Measurements from ENCODE around the gene CYBC1.

CYBC1 gene

GRCh38 chr17:82447876-82448275 lies 2.7 kb downstream of the CYBC1 start:
- no peak for DNase-seq (ENCODE audit: low spot score)

DNA sequence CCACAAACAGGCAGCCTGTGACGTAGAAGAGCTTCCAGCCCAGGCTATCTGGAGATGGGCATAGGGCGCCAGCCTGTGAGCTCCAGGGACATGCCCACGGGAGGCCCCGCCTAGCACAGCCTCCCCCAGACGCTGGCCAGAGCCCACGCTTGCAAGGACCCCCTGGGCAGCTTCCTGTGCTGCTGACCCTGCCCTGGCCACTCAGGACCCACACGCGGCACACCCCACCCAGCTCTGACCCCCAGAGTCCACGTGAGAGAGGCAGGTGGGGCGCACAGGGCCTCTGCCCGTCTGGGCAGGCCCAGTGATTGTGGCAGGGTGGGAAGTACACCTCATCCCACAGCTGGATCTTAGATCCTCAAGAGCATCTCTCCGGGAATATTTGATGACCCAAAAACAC lies 3.9 kb downstream of the CYBC1 start:
- no peak for DNase-seq (ENCODE audit: low spot score)

DNA sequence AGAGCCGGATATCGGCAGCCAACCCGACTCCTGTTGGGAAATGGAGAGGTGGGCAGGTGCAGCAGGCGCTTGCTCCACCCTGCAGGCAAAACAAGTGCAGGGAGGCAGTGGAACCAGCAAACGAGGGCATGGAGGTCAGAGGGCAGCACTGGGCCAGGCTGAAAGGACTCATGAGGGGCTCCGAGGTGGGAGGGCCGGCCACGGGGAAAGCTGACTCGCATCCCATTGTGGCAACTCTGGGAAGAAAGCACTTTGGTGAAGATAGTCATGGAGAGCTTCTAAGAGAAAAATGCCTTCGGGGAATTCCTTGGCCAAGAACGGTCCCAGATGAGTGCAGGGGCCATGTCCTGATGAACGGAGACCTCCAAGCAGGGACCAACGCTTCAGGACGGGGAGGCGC lies 4.4 kb downstream of the CYBC1 start:
- DNase-seq (ENCODE audit: low spot score), result no peak

DNA sequence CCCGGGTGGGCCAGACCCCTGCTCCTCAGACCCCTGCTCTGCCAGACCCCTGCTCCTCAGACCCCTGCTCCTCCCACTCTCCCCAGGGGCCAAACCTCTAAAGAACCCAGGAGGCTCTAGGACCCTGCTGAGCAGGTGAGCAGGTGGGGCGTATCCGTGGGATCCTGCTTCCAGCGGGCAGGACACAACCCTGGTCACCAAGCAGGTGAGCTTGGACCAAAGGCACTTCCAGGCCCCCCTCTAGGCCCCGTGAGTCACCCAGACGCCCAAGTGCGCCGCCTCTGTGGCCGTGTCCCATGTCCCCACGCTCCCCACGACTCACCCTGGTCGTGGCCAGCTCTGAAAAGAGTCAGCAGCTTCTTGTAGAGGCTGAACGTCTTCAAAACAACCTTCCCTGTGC lies 5.0 kb downstream of the CYBC1 start:
- DNase-seq (ENCODE audit: low spot score), result no peak

DNA sequence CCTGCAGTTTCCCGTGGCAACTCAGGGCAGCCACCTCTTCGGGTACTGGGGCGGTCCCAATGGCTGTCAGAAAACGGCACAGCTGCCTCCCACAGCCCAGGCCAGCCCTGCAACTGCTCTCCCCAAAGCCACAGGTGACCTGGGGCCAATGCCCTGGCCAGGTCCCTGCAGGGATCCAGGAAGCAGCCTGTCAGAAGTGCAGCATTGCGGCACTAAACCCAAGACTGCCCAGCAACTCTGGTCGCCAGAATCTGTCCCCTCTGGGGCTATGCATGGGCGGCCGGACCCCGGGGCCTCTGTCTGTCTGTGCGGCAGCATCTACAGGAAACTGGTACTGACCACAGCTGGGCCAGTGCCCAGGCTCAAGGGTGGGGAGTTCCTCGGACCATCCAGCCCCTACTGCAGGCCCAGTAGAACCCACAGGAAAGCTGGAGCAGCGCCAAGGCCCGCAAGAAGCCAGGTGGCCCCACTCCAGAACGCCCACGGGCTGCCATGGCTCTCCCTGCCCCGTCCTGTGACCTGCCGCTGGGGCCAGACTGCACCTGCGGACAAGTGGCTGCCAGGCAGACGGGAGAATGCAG lies 5.5 kb downstream of the CYBC1 start:
- DNase-seq (ENCODE audit: low spot score), result no peak

DNA sequence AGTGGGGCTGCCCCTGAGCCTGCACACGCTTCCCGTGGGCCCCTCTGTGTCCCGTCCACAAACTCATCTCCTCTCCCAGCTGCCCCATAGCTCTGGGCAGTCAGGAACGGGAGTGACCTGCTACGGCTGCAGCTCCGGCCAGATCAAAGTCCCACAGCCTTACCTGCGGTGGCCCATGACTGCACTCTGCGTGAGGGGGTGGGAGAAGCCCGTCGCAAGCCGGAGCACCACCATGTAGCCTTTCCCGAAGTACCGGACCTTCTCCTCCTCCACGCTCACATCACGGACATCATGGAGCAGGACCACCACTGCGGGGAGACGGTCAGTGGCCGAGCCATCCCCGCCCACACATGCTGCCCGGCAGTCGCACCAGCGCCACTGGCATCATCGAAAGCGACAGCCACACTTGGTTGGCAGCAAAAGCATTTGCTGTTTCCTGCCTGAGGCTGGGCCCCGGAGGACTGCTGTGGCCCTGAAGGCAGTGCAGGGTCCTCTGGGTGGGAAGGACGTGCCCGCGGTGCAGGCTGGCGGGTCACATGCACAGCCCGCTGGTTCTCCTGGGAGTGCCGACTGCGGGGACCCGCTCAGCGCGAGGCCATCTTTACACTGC lies 6.2 kb downstream of the CYBC1 start:
- no peak for DNase-seq (ENCODE audit: low spot score)

DNA sequence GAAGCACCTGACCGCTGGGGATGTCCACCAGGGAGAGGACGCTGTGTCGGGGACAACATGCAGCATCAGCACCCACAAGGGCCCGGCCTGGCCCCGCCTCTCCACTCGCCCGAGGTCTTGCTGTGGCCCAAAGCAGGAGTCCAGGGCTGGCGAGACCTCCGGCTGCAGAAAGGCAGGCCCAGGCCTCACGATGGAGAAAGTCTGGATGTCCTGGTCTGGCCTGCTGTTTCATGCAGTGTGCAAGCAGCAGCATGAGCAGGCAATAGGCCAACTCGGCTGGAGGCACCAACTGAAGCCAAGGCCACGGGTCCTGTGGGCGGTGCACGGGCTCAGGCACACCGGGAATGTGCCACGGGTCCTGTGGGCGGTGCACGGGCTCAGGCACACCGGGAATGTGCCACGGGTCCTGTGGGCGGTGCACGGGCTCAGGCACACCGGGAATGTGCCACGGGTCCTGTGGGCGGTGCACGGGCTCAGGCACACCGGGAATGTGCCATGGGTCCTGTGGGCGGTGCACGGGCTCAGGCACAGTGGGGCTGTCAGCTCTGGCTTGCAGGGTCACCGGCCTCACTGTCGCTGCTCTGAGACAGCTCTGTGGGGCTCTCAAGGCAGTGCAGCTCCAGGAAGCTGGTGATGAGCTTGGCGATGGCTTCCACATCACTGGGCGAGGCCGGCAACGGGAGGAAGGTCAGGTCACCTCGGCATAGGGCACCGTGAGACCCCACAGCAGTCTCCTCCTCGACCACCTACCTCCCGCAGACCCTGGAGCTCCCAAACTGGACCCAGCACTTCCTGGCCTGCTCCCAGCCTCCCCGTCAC lies 6.9 kb downstream of the CYBC1 start:
- DNase-seq (ENCODE audit: low spot score), result no peak

- no peak for DNase-seq (ENCODE audit: low spot score)
Observed at GRCh38 chr17:82442643-82443464, 7.7 kb downstream of the CYBC1 start.

DNA sequence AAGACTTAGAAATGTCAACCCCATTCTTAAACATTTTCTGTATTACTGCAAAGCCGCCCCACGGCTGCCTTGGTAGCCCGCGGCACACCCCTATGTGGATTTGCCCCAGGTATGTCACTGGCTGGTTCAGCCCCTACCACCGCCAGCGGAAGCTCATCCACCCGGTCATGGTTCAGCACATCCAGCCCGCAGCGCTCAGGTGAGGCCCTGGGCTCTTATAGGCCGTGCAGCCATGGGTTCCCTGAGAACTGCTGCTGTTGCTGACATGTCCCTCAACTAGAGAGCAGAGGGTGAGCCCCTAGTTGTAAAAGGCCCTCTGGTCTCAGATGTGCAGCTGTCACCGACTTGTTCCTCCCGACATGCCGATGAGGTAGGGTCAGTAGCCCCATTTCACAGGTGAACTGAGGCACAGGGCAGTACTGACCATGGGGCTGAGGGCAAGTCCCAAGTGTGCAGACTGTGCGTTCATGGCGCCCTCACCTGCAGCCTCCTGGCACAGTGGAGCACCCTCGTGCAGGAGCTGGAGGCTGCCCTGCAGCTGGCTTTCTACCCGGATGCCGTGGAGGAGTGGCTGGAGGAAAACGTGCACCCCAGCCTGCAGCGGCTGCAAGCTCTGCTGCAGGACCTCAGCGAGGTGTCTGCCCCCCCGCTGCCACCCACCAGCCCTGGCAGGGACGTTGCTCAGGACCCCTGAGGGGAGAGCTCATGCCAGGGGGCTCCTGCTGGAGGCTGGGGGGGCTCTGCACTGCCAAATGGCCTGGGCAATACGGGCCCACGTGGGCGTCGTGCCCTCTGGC lies 8.7 kb downstream of the CYBC1 start:
- no peak for DNase-seq (ENCODE audit: low spot score)

DNA sequence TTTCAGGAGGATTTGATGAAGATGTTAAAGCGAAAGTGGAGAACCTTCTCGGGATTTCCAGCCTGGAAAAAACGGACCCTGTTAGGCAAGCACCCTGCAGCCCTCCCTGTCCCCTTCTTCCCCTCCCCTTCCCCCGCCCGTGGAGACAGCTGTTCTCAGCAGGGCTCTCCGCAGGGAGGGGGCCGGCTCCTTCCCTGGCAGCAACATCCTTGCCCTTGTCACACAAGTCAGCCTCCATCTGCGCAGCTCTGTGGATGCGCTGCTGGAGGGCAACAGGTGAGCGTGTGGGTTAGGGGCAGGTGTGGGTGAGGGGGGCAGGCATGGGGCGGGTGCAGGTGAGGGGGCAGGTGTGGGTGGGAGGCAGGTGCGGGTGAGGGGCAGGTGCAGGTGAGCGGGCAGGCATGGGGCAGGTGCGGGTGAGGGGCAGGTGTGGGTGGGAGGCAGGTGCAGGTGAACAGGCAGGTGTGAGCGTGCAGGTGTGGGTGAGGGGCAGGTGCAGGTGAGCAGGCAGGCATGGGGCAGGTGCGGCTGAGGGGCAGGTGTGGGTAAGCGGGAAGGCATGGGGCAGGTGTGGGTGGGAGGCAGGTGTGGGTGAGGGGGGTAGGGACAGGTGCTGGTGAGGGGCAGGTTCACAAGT lies 9.4 kb downstream of the CYBC1 start:
- DNase-seq (ENCODE audit: low spot score), result no peak

DNA sequence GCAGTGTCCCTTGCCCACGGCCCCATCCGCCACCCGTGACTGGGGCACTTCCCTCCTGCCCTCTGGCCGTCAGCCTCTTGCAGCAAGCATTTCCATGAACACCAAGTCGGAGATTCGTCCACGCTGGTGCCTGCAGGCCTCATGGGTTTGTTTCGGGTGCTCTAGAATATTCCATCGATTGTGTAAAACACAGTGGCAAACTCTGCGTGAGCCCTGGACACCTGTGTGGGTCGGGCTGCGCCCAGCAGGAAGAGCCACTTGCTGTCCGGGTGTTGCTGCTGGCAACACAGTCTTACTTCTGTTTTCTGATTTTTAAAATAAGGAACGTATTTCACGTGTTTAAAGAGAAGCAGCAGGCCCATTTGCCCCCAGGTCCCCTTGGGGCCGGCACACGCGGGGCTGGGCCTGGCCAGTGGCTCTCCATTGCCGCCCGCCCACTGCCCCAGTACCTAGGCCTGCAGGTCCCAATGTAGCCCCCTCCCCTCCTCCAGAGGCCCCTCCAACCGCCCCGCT lies 10.0 kb downstream of the CYBC1 start:
- DNase-seq (ENCODE audit: low spot score), result no peak

DNA sequence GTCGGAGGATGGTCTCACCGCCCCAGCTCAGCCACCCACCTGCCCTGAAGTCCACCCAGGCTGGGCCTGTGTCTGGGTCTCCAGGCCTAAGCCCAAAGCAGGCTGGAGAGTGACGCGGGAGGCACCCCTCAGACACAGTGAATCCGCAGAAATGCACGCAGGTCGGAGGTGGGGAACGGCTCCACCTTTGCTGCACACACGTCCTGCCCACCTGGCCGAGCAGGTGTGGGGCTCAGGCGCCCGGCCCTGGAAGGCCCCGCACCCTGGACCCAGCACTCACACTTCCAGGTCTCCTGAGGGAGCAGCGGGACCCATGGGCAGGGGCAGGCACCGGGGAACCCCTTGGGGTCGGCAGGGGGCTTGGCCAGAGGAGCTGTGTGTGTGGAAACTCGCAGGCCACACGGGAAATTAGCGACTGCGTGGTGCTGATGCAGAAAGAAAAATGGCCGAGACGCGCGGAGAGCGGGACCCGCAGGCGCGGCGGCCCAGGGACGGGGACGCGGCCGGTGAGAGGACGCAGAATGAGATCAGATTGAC lies 10.7 kb downstream of the CYBC1 start:
- no peak for DNase-seq (ENCODE audit: low spot score)

DNA sequence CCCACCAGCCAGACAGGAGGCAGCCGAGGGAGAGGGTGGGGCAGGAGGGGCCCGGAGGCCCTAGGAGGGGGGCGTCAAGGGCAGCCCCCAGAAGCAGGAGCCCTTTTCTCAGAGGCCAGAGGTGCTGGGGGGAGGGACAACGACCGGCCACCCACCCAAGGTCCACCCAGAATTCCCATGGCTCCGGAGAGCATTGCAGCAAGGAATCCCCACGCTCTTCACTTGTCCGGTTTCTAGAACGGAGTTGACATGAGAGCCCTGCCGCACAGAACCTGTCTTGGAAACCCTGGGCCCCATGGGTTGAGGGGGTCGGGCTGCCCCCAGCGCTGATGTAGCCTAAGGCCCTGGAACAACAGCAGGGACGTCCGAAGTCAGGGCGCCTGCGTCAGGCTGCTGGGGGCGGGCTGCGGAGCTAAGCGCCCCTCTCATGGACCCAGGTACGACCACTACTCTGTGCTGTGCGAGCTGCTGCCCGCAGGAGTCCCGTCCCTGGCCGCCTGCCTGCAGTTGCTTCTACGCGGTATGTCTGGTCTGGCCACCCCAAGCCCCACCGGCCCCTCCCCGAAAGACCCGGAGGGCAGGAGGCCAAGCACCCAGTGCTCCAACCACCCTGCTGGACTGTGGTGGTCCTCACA lies 11.2 kb downstream of the CYBC1 start:
- DNase-seq (ENCODE audit: low spot score), result no peak

DNA sequence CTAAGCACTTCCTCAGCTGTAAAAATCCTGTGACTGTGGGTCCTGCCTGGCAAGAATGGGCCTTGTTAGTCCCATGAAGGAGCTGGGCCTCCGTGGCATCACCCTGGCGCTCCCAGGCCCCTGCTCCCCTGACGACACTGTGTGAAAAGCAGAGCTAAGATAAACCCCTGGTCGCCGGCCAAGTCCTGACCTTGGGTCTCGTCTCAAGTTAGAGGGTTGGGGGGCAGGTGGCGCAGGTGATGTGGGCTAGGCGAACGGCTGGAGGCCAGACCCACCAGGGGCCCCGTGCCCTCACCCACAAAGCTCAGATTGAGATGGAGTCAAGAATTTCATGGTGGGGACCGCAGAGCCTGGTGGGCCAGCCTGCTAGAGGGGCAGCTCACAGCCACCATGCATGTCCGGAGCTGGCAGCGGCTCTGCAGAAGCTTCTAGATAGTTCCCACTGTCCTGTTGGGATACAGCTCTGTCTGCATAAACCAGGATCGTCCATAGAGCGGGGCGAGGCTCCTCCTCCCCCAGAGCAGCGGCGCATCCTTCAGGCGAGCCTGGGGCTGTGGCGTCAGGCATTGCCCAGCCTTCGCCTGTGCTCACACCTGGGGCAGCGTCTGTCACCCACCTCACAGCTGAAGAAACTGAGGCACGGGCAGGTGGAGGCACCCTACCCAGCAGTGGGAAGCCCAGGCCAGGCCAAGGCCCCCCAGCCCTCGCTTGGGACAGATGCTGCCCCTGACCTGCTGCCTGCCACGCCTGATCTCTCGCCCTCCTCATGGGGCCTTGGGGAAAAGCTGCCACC lies 12.0 kb downstream of the CYBC1 start:
- DNase-seq (ENCODE audit: low spot score), result no peak

- DNase-seq (ENCODE audit: low spot score), result no peak
Observed at GRCh38 chr17:82437325-82437668, 13.3 kb downstream of the CYBC1 start.

- no peak for DNase-seq (ENCODE audit: low spot score)
Observed at GRCh38 chr17:82436601-82437324, 13.8 kb downstream of the CYBC1 start.

DNA sequence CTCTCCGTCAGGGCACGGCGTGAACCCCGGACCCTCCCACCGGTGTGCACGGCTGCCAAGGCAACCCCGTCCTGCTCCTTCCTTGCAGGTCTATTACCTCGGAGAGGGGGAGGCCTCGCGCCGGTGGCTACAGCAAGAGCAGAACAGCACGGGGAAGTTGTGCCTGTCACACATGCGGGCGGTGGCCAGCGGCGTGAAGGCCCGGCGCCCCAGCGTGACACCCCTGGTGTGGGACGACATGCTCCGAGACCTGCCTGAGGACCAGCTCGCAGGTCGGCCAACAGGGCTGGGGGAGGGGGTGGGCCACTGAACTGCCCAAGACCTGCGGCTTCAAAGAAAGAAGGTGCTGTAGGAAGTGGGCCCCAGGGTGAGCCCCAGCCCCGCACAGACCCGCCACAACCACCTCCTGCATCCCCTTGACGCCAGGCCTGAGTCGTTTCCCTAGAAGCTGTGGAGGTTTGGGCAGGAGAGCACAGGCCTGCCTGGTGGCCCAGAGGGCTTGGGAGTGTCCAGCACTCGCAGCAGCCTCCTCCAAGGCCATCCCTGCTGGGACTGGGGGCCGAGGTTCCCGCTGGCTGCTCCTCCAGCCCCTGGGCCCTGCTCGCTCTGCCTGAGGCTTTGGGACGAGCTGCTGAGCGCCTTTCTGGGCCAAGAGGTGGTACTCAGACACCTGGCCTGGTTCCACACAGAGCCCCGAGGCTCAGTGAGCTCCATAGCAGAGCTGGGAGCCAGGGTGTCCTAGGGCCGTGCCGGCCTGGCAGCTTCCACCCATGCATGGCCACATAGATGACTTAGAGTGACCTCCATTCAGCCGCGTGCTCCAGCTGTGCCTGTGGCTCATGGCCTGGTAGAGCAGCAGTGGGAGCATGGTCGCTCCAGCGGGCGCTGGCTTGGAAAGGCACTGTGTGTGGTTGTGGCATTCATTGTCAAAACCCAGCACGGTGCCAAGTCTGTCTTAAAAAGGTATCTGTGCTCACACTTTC lies 14.7 kb downstream of the CYBC1 start:
- no peak for DNase-seq (ENCODE audit: low spot score)

DNA sequence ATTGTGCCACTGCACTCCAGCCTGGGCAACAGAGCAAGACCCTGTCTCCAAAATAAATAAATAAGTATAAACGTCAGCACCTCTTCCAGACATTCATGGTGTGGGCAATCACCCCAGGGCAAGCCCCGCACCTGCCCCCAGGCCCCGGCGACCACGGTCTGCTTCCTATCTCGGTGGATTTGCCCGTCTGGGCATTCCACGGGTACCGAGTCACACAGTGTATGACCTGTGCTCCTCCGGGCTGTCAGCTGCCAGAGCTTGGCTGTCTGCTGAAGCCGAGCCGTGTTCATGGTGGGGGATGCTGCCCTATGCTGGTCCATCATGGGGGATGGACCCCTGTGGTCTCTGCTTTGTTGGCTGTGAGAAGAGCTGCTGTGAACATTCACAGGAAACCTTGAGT lies 15.4 kb downstream of the CYBC1 start:
- no peak for DNase-seq (ENCODE audit: low spot score)

All from CD4-positive, alpha-beta T cell treated with Interleukin-15 for 4 hours (primary cell).